ENCODE data around the gene ALK. TPM values are rescaled to one million over a fixed set of nuclear protein-coding genes. Genes with fewer than 3 reads are reported as not detected.

ALK gene
- total and polyA plus RNA-seq, 4 donors: 4.2 to 16.7 (median 14.2) TPM

DNA sequence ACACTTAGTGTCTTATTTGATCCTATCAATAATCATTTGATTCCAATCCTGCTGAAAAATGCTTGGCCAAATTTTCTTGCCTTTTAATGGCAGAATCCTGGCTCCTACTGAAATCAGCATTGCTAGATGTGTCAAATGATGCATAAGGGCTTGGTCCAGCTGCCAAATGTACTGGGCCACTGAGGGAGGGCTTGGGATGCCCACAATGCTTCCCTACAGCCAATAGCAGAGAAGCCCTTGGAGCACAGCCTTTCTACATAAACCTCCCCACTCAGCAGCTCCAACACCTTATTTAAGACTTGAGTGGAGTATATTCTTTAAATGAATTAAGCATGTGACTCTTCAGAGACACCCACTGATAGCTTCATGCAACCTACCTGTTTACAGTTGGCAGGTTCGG, 3.6 kb downstream of the ALK start:
- H3K9me3 ChIP-seq (ENCODE audit: control insufficient read depth, insufficient read depth, low read length): no peaks in the 10 kb centered on the region
- H3K27me3 ChIP-seq (ENCODE audit: control insufficient read depth, insufficient read depth, low read length): peaks cover 25% of the 10 kb centered on the region
- H3K4me1 ChIP-seq (ENCODE audit: control insufficient read depth, insufficient read depth, low read length): peaks cover 30% of the 10 kb centered on the region
- no peak overlapping the region for H3K4me3 ChIP-seq (ENCODE audit: low read depth, low read length)
- DNase-seq (ENCODE audit: low read depth in 4 of 6, low spot score in 6 of 6): peak in 1 of 6 donors; percentile 66
- no peak overlapping the region for H3K27ac ChIP-seq (ENCODE audit: low read depth, low read length)
- H3K36me3 ChIP-seq (ENCODE audit: control insufficient read depth, insufficient read depth, low read length): no peaks in the 10 kb centered on the region
- no CpG with 5 or more reads among the region's 1 CpG for WGBS (ENCODE audit: insufficient coverage)

DNA sequence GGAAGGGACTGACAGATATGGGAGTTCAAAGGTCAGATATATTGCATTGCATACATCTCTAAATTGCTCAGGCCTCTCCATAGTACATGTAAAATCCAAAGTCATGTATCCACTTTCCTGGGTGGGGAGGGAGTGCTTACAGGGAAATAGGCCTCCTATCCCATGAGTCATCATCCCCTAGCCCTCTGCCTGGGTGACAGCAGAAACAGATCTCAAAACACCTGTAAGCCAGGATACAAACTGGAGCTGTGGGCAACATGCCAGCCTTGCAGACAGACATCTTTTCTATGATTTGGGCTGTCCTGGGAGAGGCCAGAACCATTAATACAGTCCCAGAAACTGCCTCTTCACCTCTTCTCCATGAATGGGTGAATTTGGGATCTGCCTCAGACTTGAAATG, 4.8 kb downstream of the ALK start:
- no peaks in the 10 kb centered on the region for H3K9me3 ChIP-seq (ENCODE audit: control insufficient read depth, insufficient read depth, low read length)
- no peaks in the 10 kb centered on the region for H3K36me3 ChIP-seq (ENCODE audit: control insufficient read depth, insufficient read depth, low read length)
- DNase-seq (ENCODE audit: low read depth in 4 of 6, low spot score in 6 of 6): no peak
- H3K27ac ChIP-seq (ENCODE audit: low read depth, low read length): no peak overlapping the region
- H3K4me1 ChIP-seq (ENCODE audit: control insufficient read depth, insufficient read depth, low read length): peaks cover 20% of the 10 kb centered on the region
- H3K4me3 ChIP-seq (ENCODE audit: low read depth, low read length): no peak overlapping the region
- H3K27me3 ChIP-seq (ENCODE audit: control insufficient read depth, insufficient read depth, low read length): peaks cover 25% of the 10 kb centered on the region

DNA sequence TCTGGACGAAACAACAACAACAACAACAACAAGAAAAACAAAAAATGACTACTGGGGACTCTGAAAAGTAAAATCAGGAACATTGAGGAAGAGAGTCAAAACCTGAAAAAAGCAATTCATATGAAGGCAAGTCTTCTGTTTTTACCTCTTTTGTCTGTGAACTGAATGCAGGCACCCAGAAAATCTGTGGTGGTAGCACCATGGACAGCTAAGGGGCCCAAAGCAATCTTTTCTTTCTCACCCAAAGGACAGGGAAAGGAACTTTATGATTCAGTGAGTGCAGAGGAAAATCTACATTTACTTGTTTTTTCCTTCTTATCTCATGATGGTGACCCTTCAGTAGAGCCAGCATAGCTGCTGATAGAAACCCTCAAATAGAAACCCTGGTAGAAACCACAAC, 10.4 kb downstream of the ALK start:
- no CpG with 5 or more reads among the region's 1 CpG for WGBS (ENCODE audit: insufficient coverage)
- H3K4me3 ChIP-seq (ENCODE audit: low read depth, low read length): no peak overlapping the region
- DNase-seq (ENCODE audit: low read depth in 4 of 6, low spot score in 6 of 6): no peak
- H3K4me1 ChIP-seq (ENCODE audit: control insufficient read depth, insufficient read depth, low read length): no peaks in the 10 kb centered on the region
- H3K36me3 ChIP-seq (ENCODE audit: control insufficient read depth, insufficient read depth, low read length): no peaks in the 10 kb centered on the region
- H3K9me3 ChIP-seq (ENCODE audit: control insufficient read depth, insufficient read depth, low read length): no peaks in the 10 kb centered on the region
- no peaks in the 10 kb centered on the region for H3K27me3 ChIP-seq (ENCODE audit: control insufficient read depth, insufficient read depth, low read length)
- H3K27ac ChIP-seq (ENCODE audit: low read depth, low read length): no peak overlapping the region

DNA sequence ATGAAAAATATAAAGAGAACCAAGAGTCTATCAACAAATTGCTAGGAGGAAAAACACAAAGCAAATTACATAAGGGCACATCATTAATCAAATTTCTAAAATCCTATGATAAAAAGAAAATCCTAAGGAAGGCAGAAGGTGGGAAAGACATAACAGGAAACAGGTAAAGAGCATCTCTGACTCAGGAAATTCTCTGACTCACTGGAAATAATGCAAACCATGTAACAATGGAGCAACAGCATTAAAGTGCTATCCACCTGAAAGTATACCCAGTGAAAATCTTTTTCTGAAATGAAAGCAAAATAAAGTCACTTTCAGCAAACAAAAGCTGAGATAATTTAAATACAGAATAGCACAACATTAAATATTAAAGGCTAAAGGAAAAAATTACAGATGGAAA, 10.9 kb downstream of the ALK start:
- Histone ChIP-seq H3K4me1 (ENCODE audit: control insufficient read depth, insufficient read depth, low read length) (no peaks in the 10 kb centered on the region), H3K9me3 (ENCODE audit: control insufficient read depth, insufficient read depth, low read length) (no peaks in the 10 kb centered on the region), H3K27me3 (ENCODE audit: control insufficient read depth, insufficient read depth, low read length) (no peaks in the 10 kb centered on the region), H3K36me3 (ENCODE audit: control insufficient read depth, insufficient read depth, low read length) (no peaks in the 10 kb centered on the region), H3K27ac (ENCODE audit: low read depth, low read length) (no peak overlapping the region), H3K4me3 (ENCODE audit: low read depth, low read length) (no peak overlapping the region)
- DNase-seq (ENCODE audit: low read depth in 4 of 6, low spot score in 6 of 6): no peak

DNA sequence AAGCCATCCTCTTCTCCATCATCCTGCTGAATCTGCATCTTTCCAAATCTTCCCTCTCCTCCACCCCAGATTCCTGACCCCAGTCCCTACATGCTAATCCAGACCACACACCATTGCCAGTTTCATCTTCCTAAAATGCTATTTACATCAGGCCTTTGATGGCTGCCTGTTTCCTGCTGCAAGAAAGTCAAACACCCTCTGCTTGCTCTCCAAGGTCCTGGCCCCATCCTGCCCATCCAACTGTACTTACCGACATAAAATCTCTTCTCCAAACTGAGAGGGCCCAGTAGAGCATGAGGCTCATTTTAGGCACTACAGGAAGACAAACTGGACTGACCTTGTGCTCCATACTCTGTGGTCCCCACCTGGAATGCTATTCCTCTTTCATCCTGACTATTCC, 19.0 kb downstream of the ALK start:
- H3K27me3 ChIP-seq (ENCODE audit: control insufficient read depth, insufficient read depth, low read length): peaks cover 2% of the 10 kb centered on the region
- H3K4me3 ChIP-seq (ENCODE audit: low read depth, low read length): no peak overlapping the region
- H3K36me3 ChIP-seq (ENCODE audit: control insufficient read depth, insufficient read depth, low read length): no peaks in the 10 kb centered on the region
- H3K27ac ChIP-seq (ENCODE audit: low read depth, low read length): no peak overlapping the region
- H3K9me3 ChIP-seq (ENCODE audit: control insufficient read depth, insufficient read depth, low read length): no peaks in the 10 kb centered on the region
- no peak for DNase-seq (ENCODE audit: low read depth in 4 of 6, low spot score in 6 of 6)
- no peaks in the 10 kb centered on the region for H3K4me1 ChIP-seq (ENCODE audit: control insufficient read depth, insufficient read depth, low read length)
- WGBS (ENCODE audit: insufficient coverage): 58% methylated on average over 1 of the region's 1 CpG

DNA sequence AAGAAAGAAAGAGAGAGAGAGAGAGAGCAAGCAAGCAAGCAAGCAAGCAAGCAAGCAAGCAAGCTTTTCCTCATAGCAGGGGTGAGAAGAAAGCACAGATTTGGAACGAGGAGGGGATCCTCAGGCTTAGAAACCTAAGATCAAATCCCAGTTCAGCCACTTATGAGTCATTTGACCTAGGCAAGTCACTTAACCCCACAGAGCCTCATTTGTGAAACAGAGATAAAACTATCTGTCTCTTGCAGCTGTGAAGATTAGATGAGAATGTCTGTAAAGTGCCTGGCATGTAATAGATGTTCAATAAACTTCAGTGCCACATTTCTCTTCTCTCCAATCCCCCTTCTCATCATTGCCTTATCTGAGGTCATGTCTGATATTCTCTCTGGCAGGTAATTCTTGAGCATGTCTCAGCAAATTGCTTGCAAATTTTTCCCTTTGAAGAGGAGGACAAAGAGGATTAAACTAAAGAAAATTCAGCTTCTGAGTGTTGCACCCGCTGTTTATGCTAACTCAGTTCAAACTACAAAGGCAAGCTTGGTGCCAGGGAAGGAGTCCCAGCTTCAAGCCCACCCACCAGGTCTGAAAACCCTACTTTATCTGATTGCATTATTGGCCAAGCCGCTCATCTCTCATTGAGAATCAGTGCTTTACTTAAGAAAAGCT, 20.3 kb downstream of the ALK start:
- H3K4me1 ChIP-seq (ENCODE audit: control insufficient read depth, insufficient read depth, low read length): no peaks in the 10 kb centered on the region
- no peak for DNase-seq (ENCODE audit: low read depth in 4 of 6, low spot score in 6 of 6)
- peaks cover 2% of the 10 kb centered on the region for H3K27me3 ChIP-seq (ENCODE audit: control insufficient read depth, insufficient read depth, low read length)
- no peaks in the 10 kb centered on the region for H3K9me3 ChIP-seq (ENCODE audit: control insufficient read depth, insufficient read depth, low read length)
- 83% methylated on average over 2 of the region's 3 CpGs for WGBS (ENCODE audit: insufficient coverage)
- H3K27ac ChIP-seq (ENCODE audit: low read depth, low read length): no peak overlapping the region
- no peaks in the 10 kb centered on the region for H3K36me3 ChIP-seq (ENCODE audit: control insufficient read depth, insufficient read depth, low read length)
- no peak overlapping the region for H3K4me3 ChIP-seq (ENCODE audit: low read depth, low read length)

DNA sequence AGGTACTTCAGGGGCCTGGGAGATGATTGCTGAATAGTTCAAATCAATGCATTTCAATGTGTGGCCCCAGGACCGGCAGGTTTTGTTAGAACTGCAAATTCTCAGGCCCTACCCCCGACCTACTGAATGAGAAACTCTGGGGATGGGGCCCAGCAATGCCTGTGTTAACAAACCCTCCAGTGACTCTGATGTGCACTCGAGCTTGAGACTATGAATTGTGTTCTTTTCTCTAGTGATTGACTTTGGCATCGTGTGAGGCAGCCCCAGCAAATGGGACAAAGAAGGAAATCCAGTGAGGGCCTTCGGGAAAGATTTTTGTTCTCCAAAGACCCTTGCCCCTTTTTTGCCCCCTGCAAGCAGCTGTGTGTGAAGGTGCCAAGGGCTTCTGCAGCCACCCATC, 22.4 kb downstream of the ALK start:
- Histone ChIP-seq H3K4me1 (ENCODE audit: control insufficient read depth, insufficient read depth, low read length) (peaks cover 5% of the 10 kb centered on the region), H3K36me3 (ENCODE audit: control insufficient read depth, insufficient read depth, low read length) (no peaks in the 10 kb centered on the region), H3K27ac (ENCODE audit: low read depth, low read length) (no peak overlapping the region), H3K4me3 (ENCODE audit: low read depth, low read length) (no peak overlapping the region), H3K9me3 (ENCODE audit: control insufficient read depth, insufficient read depth, low read length) (no peaks in the 10 kb centered on the region), H3K27me3 (ENCODE audit: control insufficient read depth, insufficient read depth, low read length) (peaks cover 2% of the 10 kb centered on the region)
- DNase-seq (ENCODE audit: low read depth in 4 of 6, low spot score in 6 of 6): no peak
- 25% methylated on average over 4 of the region's 5 CpGs for WGBS (ENCODE audit: insufficient coverage)

DNA sequence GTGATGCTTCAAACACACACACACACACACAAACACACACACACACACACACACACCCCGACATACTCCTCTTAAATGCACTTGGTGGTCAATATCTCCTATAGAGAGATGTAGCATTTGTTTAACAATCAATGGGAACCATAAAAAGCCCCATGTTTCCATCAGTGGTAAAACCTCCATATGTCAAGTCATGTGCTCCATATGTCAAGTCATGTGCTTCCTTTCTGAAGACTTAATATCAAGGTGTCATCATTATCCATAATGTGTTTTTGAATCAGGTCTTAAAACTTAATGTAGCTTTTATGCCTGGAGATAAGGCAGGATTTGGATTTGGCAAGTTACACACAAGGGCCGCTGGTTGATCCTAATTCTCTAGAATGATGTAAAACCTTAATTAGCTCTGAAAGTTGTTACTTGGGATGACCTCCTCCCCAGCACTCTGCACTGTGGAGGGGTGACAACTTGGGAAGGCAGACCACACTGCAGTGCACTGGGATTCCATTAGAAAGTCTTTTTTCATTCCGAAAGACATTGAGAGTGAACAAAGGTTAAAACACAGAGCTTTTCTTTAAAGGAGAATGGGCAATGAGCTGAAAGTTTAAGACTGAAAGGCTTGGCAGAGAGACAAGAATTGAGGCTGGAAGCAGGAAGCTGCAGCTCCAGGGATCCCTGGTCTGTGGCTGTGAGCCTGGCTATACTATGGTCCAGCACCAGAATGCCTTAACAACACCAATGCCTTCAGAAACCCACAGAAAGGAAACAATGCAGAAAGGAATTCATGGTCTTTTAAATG, 26.4 kb downstream of the ALK start:
- H3K27ac ChIP-seq (ENCODE audit: low read depth, low read length): no peak overlapping the region
- 19% methylated on average over 2 of the region's 3 CpGs for WGBS (ENCODE audit: insufficient coverage)

DNA sequence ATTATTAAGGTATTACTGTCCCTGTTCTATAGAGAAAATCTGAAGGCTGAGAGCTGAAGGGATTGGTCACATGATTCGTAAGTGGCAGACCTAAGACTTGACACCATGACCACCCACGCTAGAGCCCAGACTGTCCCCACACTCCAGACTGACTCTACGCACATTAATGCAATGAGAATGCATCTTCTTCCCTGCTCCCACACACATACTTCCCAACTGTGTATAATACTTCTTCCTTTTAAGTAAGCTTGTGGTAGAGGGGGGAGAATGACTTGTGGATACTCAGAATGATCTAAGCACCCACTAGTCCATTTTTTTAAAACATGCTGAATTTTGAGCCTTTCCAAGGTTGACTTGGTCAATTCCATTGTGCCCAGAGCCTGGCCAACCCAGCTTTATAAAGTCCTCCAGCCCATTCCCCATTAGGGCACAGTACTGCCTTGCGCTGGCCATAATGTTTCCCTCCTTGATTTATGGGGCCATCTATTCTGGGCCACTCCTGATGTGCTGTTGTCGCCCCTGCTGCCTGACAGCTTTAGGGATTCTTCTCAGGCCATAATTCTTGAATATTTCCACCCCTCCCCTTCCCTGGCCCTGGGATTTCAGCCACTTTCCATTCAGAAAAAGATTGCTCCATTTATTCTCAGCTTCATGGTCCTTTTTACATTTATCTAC, 28.7 kb downstream of the ALK start:
- no peaks in the 10 kb centered on the region for H3K36me3 ChIP-seq (ENCODE audit: control insufficient read depth, insufficient read depth, low read length)
- peaks cover 2% of the 10 kb centered on the region for H3K27me3 ChIP-seq (ENCODE audit: control insufficient read depth, insufficient read depth, low read length)
- peaks cover 5% of the 10 kb centered on the region for H3K4me1 ChIP-seq (ENCODE audit: control insufficient read depth, insufficient read depth, low read length)
- 45% methylated on average over 3 of the region's 5 CpGs for WGBS (ENCODE audit: insufficient coverage)
- no peaks in the 10 kb centered on the region for H3K9me3 ChIP-seq (ENCODE audit: control insufficient read depth, insufficient read depth, low read length)
- no peak overlapping the region for H3K27ac ChIP-seq (ENCODE audit: low read depth, low read length)
- DNase-seq (ENCODE audit: low read depth in 4 of 6, low spot score in 6 of 6): peak in 1 of 6 donors; percentile 35
- H3K4me3 ChIP-seq (ENCODE audit: low read depth, low read length): no peak overlapping the region

More for the DNA sequence above, 26.4 kb downstream of the ALK start:
- no peaks in the 10 kb centered on the region for H3K9me3 ChIP-seq (ENCODE audit: control insufficient read depth, insufficient read depth, low read length)
- peaks cover 5% of the 10 kb centered on the region for H3K4me1 ChIP-seq (ENCODE audit: control insufficient read depth, insufficient read depth, low read length)
- H3K4me3 ChIP-seq (ENCODE audit: low read depth, low read length): no peak overlapping the region
- no peaks in the 10 kb centered on the region for H3K36me3 ChIP-seq (ENCODE audit: control insufficient read depth, insufficient read depth, low read length)
- DNase-seq (ENCODE audit: low read depth in 4 of 6, low spot score in 6 of 6): peak in 5 of 6 donors; percentile 42 to 83 (median 56)
- peaks cover 2% of the 10 kb centered on the region for H3K27me3 ChIP-seq (ENCODE audit: control insufficient read depth, insufficient read depth, low read length)

All from spinal cord (tissue), 10 donors.